Nephron (organoid): ENCODE data around the gene NRCAM.

Source experiments
- H3K27ac Mint-ChIP-seq, 3 experiments: 2 replicates each; pipeline ENCODE4 v1.8.0; 2020; ENCODE audit warnings: mixed read lengths in 3 of 3, mild to moderate bottlenecking in 2 of 3, moderate library complexity in 1 of 3
- H3K27me3 Mint-ChIP-seq: 2 replicates; pipeline ENCODE4 v1.8.0; 2021; ENCODE audit warnings: low read depth, mild to moderate bottlenecking, moderate library complexity, mixed read lengths
- H3K36me3 Mint-ChIP-seq: 2 replicates; pipeline ENCODE4 v1.8.0; 2020; ENCODE audit warnings: low read depth, mixed read lengths
- H3K4me1 Mint-ChIP-seq: 2 replicates; pipeline ENCODE4 v1.8.0; 2020; ENCODE audit warnings: mixed read lengths
- H3K4me3 Mint-ChIP-seq, 3 experiments: 2 replicates each; pipeline ENCODE4 v1.8.0; 2020; ENCODE audit warnings: mild to moderate bottlenecking in 3 of 3, mixed read lengths in 3 of 3, moderate library complexity in 2 of 3
- H3K9me3 Mint-ChIP-seq: 2 replicates; pipeline ENCODE4 v1.8.0; 2020; ENCODE audit warnings: mixed read lengths
- TF ChIP-seq, protein P1 (sequence below), 3 experiments: fragments of 200-600 bp; sonication (generic); IDR thresholded peaks; one replicate each; pipeline ENCODE4 v1.5.0; 2021; ENCODE audit warnings: antibody characterized with exemption in 3 of 3; ENCODE audit not compliant: unreplicated experiment in 3 of 3

NRCAM gene

GRCh38 chr7:108430664-108431063, 25.6 kb downstream of the NRCAM start:
- Mint-ChIP-seq H3K4me3 (no peak overlapping the region), H3K27ac (no peak overlapping the region), H3K36me3 (no peaks in the 10 kb centered on the region), H3K9me3 (peaks cover 5% of the 10 kb centered on the region), H3K27me3 (no peaks in the 10 kb centered on the region), H3K4me1 (no peaks in the 10 kb centered on the region)
- TF ChIP-seq, protein P1, sequence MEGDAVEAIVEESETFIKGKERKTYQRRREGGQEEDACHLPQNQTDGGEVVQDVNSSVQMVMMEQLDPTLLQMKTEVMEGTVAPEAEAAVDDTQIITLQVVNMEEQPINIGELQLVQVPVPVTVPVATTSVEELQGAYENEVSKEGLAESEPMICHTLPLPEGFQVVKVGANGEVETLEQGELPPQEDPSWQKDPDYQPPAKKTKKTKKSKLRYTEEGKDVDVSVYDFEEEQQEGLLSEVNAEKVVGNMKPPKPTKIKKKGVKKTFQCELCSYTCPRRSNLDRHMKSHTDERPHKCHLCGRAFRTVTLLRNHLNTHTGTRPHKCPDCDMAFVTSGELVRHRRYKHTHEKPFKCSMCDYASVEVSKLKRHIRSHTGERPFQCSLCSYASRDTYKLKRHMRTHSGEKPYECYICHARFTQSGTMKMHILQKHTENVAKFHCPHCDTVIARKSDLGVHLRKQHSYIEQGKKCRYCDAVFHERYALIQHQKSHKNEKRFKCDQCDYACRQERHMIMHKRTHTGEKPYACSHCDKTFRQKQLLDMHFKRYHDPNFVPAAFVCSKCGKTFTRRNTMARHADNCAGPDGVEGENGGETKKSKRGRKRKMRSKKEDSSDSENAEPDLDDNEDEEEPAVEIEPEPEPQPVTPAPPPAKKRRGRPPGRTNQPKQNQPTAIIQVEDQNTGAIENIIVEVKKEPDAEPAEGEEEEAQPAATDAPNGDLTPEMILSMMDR (IDR thresholded peaks at IDR 0.05; ENCODE audit: unreplicated experiment in 3 of 3): no peak

- TF ChIP-seq, protein P1 (IDR thresholded peaks at IDR 0.05; ENCODE audit: unreplicated experiment in 3 of 3): no peak
- H3K27me3 Mint-ChIP-seq: peaks cover 3% of the 10 kb centered on the region
- no peaks in the 10 kb centered on the region for H3K36me3 Mint-ChIP-seq
- H3K4me3 Mint-ChIP-seq: no peak overlapping the region
- no peaks in the 10 kb centered on the region for H3K9me3 Mint-ChIP-seq
- no peaks in the 10 kb centered on the region for H3K4me1 Mint-ChIP-seq
- H3K27ac Mint-ChIP-seq: no peak overlapping the region
These were observed 28.5 kb downstream of the NRCAM start for GRCh38 chr7:108427766-108428165.

DNA sequence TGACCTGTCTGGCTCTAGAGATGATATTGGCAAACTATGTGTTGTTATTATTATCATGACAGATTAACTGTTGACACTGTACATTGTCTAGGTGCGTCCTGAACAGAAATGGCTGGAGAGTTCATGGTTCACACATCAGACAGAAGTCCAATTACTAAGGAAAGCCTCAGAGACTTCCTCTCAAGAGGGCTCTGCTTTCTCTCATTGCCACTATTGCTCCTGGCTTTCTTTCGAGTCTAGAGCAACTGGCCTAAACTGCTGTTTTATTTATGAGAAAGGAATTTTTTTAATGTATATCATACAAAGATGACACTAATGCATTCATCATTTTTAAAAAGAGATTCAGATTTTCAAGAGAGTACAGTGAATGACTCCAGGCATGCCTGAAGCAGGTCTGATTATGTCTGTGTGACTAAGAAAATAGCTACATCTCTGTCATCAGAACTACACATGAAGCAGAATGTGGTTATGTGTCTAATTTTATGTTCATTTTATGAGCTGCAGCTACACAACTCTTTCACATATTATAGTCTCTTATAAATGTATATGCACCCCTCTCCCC, 30.4 kb downstream of the NRCAM start:
- H3K27ac Mint-ChIP-seq: no peak overlapping the region
- H3K4me3 Mint-ChIP-seq: no peak overlapping the region
- H3K36me3 Mint-ChIP-seq: no peaks in the 10 kb centered on the region
- peaks cover 3% of the 10 kb centered on the region for H3K27me3 Mint-ChIP-seq
- H3K9me3 Mint-ChIP-seq: no peaks in the 10 kb centered on the region
- no peaks in the 10 kb centered on the region for H3K4me1 Mint-ChIP-seq
- TF ChIP-seq, protein P1 (IDR thresholded peaks at IDR 0.05; ENCODE audit: unreplicated experiment in 3 of 3): no peak

- Mint-ChIP-seq H3K9me3 (no peaks in the 10 kb centered on the region), H3K27ac (no peak overlapping the region), H3K4me1 (no peaks in the 10 kb centered on the region), H3K4me3 (no peak overlapping the region), H3K27me3 (peaks cover 3% of the 10 kb centered on the region), H3K36me3 (no peaks in the 10 kb centered on the region)
- TF ChIP-seq, protein P1 (IDR thresholded peaks at IDR 0.05; ENCODE audit: unreplicated experiment in 3 of 3): no peak
These were observed 32.2 kb downstream of the NRCAM start for GRCh38 chr7:108424013-108424412.

DNA sequence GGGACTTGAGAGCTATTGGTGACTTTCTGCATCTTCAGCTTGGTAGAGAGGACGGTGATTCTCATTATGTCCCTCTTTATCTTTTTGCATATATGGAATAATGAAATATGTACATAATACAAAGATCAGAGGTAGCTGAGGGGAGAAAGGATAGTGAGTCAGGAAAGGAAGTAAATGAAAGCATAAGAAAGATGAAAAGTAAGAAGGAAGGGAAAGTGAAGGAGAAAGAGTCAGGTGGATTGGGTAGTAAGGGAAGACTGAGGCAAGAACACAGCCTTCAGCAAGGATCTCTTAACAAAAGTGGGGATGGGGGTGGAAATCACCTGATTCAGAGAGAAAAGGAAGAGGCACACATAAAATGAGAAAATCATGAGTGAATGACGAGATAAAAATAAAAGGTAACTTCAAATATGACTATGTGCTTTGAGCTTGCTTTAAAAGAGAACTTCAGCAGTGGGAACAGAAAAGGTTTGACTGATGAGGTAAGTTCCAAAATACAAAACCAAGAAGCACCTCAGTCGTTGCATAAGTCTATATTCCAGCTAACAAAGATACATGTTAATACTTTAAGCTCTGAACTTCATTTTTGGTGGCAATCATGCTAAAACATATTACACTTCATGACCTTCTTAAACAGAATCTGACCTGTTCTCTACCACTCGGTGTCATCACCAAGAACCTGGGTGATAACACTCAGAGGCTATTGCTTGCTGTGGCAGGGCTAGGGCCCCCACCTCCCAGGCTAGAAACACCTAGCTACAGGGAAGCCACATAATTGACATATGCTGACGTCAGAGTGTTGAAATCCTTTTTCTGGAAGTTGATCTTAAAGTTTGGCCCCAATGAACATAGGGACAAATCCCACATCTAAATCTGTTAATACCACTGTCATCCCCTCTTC, 32.9 kb downstream of the NRCAM start:
- Mint-ChIP-seq H3K27ac (no peak overlapping the region), H3K9me3 (no peaks in the 10 kb centered on the region), H3K27me3 (peaks cover 3% of the 10 kb centered on the region), H3K36me3 (no peaks in the 10 kb centered on the region), H3K4me3 (no peak overlapping the region), H3K4me1 (no peaks in the 10 kb centered on the region)
- TF ChIP-seq, protein P1 (IDR thresholded peaks at IDR 0.05; ENCODE audit: unreplicated experiment in 3 of 3): no peak
